GM23338 (cell line): Measurements from ENCODE around the gene C4BPA. TPM values are rescaled to one million over a fixed set of nuclear protein-coding genes. Genes with fewer than 3 reads are reported as not detected.

Experiments used
- ATAC-seq: fragments of 200-7000 bp; cut with Tn5 transposase; 3 replicates; pipeline ENCODE4 v1.9.1; 2020
- DNase-seq: peaks from one replicate; pipeline ENCODE4 v3.0.0-alpha.2; 2015; ENCODE audit warnings: low spot score
- H2AFZ ChIP-seq: fragments of 200-600 bp; sonication (generic); 2 replicates; pipeline ENCODE4 v1.8.0; 2016; ENCODE audit warnings: antibody characterized with exemption, mild to moderate bottlenecking, moderate library complexity
- H3F3A ChIP-seq: fragments of 200-600 bp; sonication (generic); replicated peaks from 2 replicates; pipeline ENCODE4 v1.8.0; 2017; ENCODE audit warnings: antibody characterized with exemption, mixed run types, low read depth
- H3K27ac ChIP-seq: fragments of 200-600 bp; sonication (generic); 2 replicates; pipeline ENCODE4 v1.6.1; 2016; ENCODE audit warnings: low read depth
- H3K27me3 ChIP-seq: fragments of 200-600 bp; sonication (generic); 2 replicates; pipeline ENCODE4 v1.8.0; 2016; ENCODE audit warnings: mild to moderate bottlenecking, mixed run types, moderate library complexity; ENCODE audit not compliant: insufficient read depth
- H3K36me3 ChIP-seq: fragments of 200-600 bp; sonication (generic); 2 replicates; pipeline ENCODE4 v1.8.0; 2016; ENCODE audit warnings: mild to moderate bottlenecking; ENCODE audit not compliant: insufficient read depth
- H3K4me1 ChIP-seq: fragments of 200-600 bp; sonication (generic); 2 replicates; pipeline ENCODE4 v1.8.0; 2016; ENCODE audit warnings: mild to moderate bottlenecking, moderate library complexity; ENCODE audit not compliant: insufficient read depth
- H3K4me2 ChIP-seq: fragments of 200-600 bp; sonication (generic); 2 replicates; pipeline ENCODE4 v1.7.1; 2017; ENCODE audit warnings: mixed run types
- H3K4me3 ChIP-seq: fragments of 200-600 bp; sonication (generic); 2 replicates; pipeline ENCODE4 v1.6.1; 2016; ENCODE audit warnings: mixed run types
- H3K79me2 ChIP-seq: fragments of 200-600 bp; sonication (generic); replicated peaks from 2 replicates; pipeline ENCODE4 v1.8.0; 2017; ENCODE audit warnings: mild to moderate bottlenecking; ENCODE audit not compliant: insufficient read depth
- H3K9me2 ChIP-seq: fragments of 200-600 bp; sonication (generic); 2 replicates; pipeline ENCODE4 v1.8.0; 2017; ENCODE audit not compliant: insufficient read depth
- H4K20me1 ChIP-seq: fragments of 200-600 bp; sonication (generic); replicated peaks from 2 replicates; pipeline ENCODE4 v1.8.0; 2017; ENCODE audit warnings: mild to moderate bottlenecking; ENCODE audit not compliant: insufficient read depth
- H3K27ac Mint-ChIP-seq: 2 replicates; pipeline ENCODE4 v1.8.0; 2020; ENCODE audit warnings: inconsistent platforms, mild to moderate bottlenecking, moderate library complexity, mixed read lengths
- H3K27me3 Mint-ChIP-seq: 3 replicates; pipeline ENCODE4 v1.8.0; 2022; ENCODE audit warnings: low read depth, mild to moderate bottlenecking, moderate library complexity, mixed read lengths, inconsistent platforms; ENCODE audit not compliant: insufficient read depth, poor library complexity
- H3K36me3 Mint-ChIP-seq: 3 replicates; pipeline ENCODE4 v1.8.0; 2021; ENCODE audit warnings: low read depth, mild to moderate bottlenecking, inconsistent platforms, moderate library complexity, mixed read lengths
- H3K4me1 Mint-ChIP-seq: 3 replicates; pipeline ENCODE4 v1.8.0; 2020; ENCODE audit warnings: mild to moderate bottlenecking, inconsistent platforms, mixed read lengths
- H3K4me3 Mint-ChIP-seq: 3 replicates; pipeline ENCODE4 v1.8.0; 2021; ENCODE audit warnings: moderate library complexity, mild to moderate bottlenecking, inconsistent platforms, mixed read lengths
- H3K9me3 Mint-ChIP-seq: 3 replicates; pipeline ENCODE4 v1.8.0; 2020; ENCODE audit warnings: moderate library complexity, mild to moderate bottlenecking, inconsistent platforms, mixed read lengths
- CREB1 ChIP-seq: fragments of 250-450 bp; sonication (Bioruptor Pico); IDR thresholded peaks from 2 replicates; pipeline ENCODE4 v1.5.0; 2020; ENCODE audit warnings: low read depth, mild to moderate bottlenecking, moderate library complexity
- EZH2 ChIP-seq: fragments of 200-600 bp; sonication (generic); IDR thresholded peaks from one replicate; pipeline ENCODE4 v1.8.0; 2017; ENCODE audit warnings: antibody characterized with exemption, mild to moderate bottlenecking, low read depth; ENCODE audit not compliant: unreplicated experiment
- EZH2phosphoT487 ChIP-seq: fragments of 200-600 bp; sonication (generic); IDR thresholded peaks from one replicate; pipeline ENCODE4 v1.8.1; 2018; ENCODE audit warnings: antibody characterized with exemption; ENCODE audit not compliant: unreplicated experiment
- JUNB ChIP-seq: IDR thresholded peaks from one replicate; pipeline ENCODE4 v1.6.1; 2016; ENCODE audit warnings: antibody characterized with exemption; ENCODE audit not compliant: unreplicated experiment
- NANOG ChIP-seq: IDR thresholded peaks from 2 replicates; pipeline ENCODE4 v1.6.1; 2016; ENCODE audit warnings: antibody characterized with exemption, borderline replicate concordance
- POLR2AphosphoS5 ChIP-seq: IDR thresholded peaks from 2 replicates; pipeline ENCODE4 v1.6.1; 2016; ENCODE audit warnings: antibody characterized with exemption, low read depth
- STAT1 ChIP-seq: IDR thresholded peaks from one replicate; pipeline ENCODE4 v1.6.1; 2016; ENCODE audit warnings: antibody characterized with exemption; ENCODE audit not compliant: unreplicated experiment
- ZNF114 ChIP-seq: fragments of 250-450 bp; sonication (Bioruptor Pico); IDR thresholded peaks from 2 replicates; pipeline ENCODE4 v1.5.0; 2020; ENCODE audit warnings: mild to moderate bottlenecking, moderate library complexity
- ZNF331 ChIP-seq: fragments of 250-450 bp; sonication (Bioruptor Pico); IDR thresholded peaks from 2 replicates; pipeline ENCODE4 v1.5.0; 2020; ENCODE audit warnings: low read depth, mild to moderate bottlenecking, moderate library complexity
- polyA plus RNA-seq: library from polyadenylated mRNA; unstranded; fragments of >200 nt; fragmentation: Nextera tagmentation; extraction: Ambion mirVana; gene quantifications from 2 replicates; pipeline ENCODE4 v1.2.1, GENCODE V29; 2016
- total RNA-seq: library from RNA; depleted of rRNA; stranded (reverse); fragments of >200 nt; shearing (Covaris generic); gene quantifications from 2 replicates; pipeline ENCODE4 v1.2.3, GENCODE V29; 2014
- TF ChIP-seq, protein P1 (sequence below), 2 experiments: fragments of 200-600 bp in 1 of 2; sonication (generic) in 1 of 2; conservative IDR thresholded peaks; 2 replicates each; pipeline versions ENCODE4 v1.5.1 to v1.6.1; 2016 to 2017; ENCODE audit warnings: antibody characterized with exemption in 2 of 2, low read depth in 2 of 2, mild to moderate bottlenecking in 2 of 2, moderate library complexity in 1 of 2
- TF ChIP-seq, protein P2 (sequence below): IDR thresholded peaks from 2 replicates; pipeline ENCODE4 v1.6.1; 2016; ENCODE audit warnings: antibody characterized with exemption
- TF ChIP-seq, protein P3 (sequence below): IDR thresholded peaks from one replicate; pipeline ENCODE4 v1.6.1; 2018; ENCODE audit warnings: antibody characterized with exemption; ENCODE audit not compliant: unreplicated experiment

The C4BPA gene
- total and polyA plus RNA-seq, 2 experiments from 2014 or later = not detected

DNA sequence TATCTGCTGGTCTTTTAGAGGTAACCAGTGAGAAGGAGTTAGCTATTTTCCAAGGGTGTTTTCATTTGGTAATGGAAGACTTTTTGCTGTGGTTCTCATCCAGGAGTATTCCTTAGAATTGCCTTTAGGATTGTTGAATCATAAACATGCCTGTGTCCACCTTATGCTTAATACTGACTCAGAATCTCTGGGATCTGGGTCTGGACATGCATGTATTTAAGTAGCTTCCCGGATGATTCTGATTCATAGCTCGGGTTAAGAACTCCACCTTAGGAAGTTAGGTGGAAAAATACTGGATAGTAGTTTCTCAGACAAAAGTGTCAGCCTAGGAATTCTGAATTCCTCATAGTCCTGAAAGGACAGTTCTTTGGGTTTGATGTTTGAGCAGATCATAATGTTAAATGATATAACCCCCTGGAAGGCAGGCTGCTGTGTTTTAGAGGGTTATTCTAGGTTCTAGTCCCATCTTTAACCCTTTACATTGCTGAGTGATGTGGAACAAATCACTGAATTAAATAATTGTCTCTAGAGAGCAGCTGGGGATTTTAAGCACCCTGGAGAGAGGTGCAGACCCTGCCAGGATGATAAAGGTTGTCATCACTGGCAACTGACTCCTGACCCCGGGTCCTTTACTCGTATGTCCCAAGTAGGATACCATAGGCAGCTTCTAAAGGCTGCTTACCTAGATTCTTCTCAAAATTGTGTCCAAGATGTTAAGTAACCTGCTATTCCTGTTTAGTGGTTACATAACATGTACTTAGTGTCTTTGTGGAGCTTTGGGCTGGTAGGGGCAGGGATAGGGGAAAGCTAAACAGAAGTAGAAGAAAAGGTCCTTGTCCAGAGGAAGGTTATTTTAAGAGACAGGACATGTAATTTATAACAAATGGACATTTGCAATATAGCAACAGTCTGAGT is 29.9 kb upstream of the C4BPA start:
- Histone ChIP-seq H3F3A (no peaks in the 10 kb centered on the region), H3K9me2 (no peaks in the 10 kb centered on the region), H3K4me2 (no peak overlapping the region), H3K4me1 (peaks cover 3% of the 10 kb centered on the region; the same call in 1 of the 2 replicates), H2AFZ (no peak overlapping the region), H3K4me3 (no peak overlapping the region), H4K20me1 (peaks cover 3% of the 10 kb centered on the region; the same call in 1 of the 2 replicates), H3K27ac (no peak overlapping the region), H3K36me3 (peaks cover 4% of the 10 kb centered on the region; the same call in 1 of the 2 replicates), H3K79me2 (no peaks in the 10 kb centered on the region), H3K27me3 (no peaks in the 10 kb centered on the region)
- peaks cover 2% of the 10 kb centered on the region for H3K27me3 Mint-ChIP-seq
- H3K4me1 Mint-ChIP-seq = peaks cover 13% of the 10 kb centered on the region; the same call in 2 of the 3 replicates
- H3K9me3 Mint-ChIP-seq = no peaks in the 10 kb centered on the region
- H3K36me3 Mint-ChIP-seq = peaks cover 10% of the 10 kb centered on the region
- TF ChIP-seq POLR2AphosphoS5 (no peak), STAT1 (no peak)
- H3K27ac Mint-ChIP-seq = no peak overlapping the region
- H3K4me3 Mint-ChIP-seq = no peak overlapping the region
- ATAC-seq = no peak
- DNase-seq = no peak

DNA sequence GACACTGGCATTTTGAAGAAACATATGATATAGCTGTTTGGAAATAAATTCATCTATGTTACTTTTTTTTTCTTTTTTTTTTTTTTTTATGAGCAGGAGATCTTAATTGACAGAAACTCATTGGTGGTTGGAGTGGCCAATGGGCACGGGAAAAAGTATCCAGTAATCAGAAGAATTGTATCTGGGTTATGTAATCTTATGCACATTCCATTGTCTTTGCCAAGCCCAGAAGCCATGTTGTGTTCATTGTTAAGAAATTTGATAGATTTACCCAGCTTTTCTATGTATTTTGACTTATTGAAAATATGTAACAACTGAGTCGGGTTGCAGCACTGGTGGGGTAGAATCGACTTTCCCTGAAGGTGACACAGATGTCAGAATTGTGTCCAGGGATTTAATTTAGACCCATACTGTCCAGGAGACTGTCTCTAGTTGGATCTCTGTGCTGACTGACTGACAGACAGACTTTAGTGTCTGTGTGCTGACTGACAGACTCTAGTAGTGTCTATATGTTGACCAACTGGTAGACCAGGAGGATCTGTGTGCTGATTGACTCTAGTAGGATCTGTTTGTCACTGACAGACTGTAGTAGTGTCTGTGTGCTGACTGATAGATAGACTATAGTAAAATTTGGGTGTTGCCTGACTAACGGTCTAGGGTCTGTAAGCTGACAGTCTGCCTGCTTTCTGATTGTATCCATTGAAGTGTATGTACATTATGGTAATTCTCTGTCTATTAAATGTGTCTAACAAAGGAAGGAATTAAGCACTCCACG is 27.7 kb upstream of the C4BPA start:
- Histone ChIP-seq H2AFZ (no peak overlapping the region), H3K9me2 (no peaks in the 10 kb centered on the region), H3K79me2 (no peaks in the 10 kb centered on the region), H3K27me3 (no peaks in the 10 kb centered on the region), H3K27ac (no peak overlapping the region), H3K4me1 (peaks cover 3% of the 10 kb centered on the region; the same call in 1 of the 2 replicates), H3F3A (no peaks in the 10 kb centered on the region), H3K4me3 (no peak overlapping the region), H3K36me3 (peaks cover 2% of the 10 kb centered on the region; the same call in 1 of the 2 replicates), H3K4me2 (no peak overlapping the region), H4K20me1 (peaks cover 3% of the 10 kb centered on the region; the same call in 1 of the 2 replicates)
- no peak for DNase-seq
- no peak overlapping the region for H3K4me3 Mint-ChIP-seq
- H3K36me3 Mint-ChIP-seq = peaks cover 4% of the 10 kb centered on the region; the same call in 2 of the 3 replicates
- no peaks in the 10 kb centered on the region for H3K9me3 Mint-ChIP-seq
- peaks cover 2% of the 10 kb centered on the region for H3K27me3 Mint-ChIP-seq
- H3K4me1 Mint-ChIP-seq = peaks cover 13% of the 10 kb centered on the region; the same call in 2 of the 3 replicates
- ATAC-seq = no peak
- H3K27ac Mint-ChIP-seq = no peak overlapping the region
- no peak for TF ChIP-seq EZH2phosphoT487
- TF ChIP-seq, protein P1, sequence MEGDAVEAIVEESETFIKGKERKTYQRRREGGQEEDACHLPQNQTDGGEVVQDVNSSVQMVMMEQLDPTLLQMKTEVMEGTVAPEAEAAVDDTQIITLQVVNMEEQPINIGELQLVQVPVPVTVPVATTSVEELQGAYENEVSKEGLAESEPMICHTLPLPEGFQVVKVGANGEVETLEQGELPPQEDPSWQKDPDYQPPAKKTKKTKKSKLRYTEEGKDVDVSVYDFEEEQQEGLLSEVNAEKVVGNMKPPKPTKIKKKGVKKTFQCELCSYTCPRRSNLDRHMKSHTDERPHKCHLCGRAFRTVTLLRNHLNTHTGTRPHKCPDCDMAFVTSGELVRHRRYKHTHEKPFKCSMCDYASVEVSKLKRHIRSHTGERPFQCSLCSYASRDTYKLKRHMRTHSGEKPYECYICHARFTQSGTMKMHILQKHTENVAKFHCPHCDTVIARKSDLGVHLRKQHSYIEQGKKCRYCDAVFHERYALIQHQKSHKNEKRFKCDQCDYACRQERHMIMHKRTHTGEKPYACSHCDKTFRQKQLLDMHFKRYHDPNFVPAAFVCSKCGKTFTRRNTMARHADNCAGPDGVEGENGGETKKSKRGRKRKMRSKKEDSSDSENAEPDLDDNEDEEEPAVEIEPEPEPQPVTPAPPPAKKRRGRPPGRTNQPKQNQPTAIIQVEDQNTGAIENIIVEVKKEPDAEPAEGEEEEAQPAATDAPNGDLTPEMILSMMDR (conservative IDR thresholded peaks at IDR 0.05; ENCODE audit: low read depth in 2 of 2) = no peak
- no peak for TF ChIP-seq JUNB
- TF ChIP-seq, protein P2, sequence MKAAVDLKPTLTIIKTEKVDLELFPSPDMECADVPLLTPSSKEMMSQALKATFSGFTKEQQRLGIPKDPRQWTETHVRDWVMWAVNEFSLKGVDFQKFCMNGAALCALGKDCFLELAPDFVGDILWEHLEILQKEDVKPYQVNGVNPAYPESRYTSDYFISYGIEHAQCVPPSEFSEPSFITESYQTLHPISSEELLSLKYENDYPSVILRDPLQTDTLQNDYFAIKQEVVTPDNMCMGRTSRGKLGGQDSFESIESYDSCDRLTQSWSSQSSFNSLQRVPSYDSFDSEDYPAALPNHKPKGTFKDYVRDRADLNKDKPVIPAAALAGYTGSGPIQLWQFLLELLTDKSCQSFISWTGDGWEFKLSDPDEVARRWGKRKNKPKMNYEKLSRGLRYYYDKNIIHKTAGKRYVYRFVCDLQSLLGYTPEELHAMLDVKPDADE = no peak
- no peak for TF ChIP-seq ZNF331 (CRISPR knock-in tag)
- TF ChIP-seq POLR2AphosphoS5 = no peak
- TF ChIP-seq ZNF114 (CRISPR knock-in tag) = no peak
- no peak for TF ChIP-seq NANOG
- TF ChIP-seq EZH2 = no peak
- no peak for TF ChIP-seq CREB1 (CRISPR knock-in tag)
- TF ChIP-seq, protein P3, sequence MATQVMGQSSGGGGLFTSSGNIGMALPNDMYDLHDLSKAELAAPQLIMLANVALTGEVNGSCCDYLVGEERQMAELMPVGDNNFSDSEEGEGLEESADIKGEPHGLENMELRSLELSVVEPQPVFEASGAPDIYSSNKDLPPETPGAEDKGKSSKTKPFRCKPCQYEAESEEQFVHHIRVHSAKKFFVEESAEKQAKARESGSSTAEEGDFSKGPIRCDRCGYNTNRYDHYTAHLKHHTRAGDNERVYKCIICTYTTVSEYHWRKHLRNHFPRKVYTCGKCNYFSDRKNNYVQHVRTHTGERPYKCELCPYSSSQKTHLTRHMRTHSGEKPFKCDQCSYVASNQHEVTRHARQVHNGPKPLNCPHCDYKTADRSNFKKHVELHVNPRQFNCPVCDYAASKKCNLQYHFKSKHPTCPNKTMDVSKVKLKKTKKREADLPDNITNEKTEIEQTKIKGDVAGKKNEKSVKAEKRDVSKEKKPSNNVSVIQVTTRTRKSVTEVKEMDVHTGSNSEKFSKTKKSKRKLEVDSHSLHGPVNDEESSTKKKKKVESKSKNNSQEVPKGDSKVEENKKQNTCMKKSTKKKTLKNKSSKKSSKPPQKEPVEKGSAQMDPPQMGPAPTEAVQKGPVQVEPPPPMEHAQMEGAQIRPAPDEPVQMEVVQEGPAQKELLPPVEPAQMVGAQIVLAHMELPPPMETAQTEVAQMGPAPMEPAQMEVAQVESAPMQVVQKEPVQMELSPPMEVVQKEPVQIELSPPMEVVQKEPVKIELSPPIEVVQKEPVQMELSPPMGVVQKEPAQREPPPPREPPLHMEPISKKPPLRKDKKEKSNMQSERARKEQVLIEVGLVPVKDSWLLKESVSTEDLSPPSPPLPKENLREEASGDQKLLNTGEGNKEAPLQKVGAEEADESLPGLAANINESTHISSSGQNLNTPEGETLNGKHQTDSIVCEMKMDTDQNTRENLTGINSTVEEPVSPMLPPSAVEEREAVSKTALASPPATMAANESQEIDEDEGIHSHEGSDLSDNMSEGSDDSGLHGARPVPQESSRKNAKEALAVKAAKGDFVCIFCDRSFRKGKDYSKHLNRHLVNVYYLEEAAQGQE = no peak
- TF ChIP-seq STAT1 = no peak
